K562 (cell line): ENCODE results near the gene VWF. TPM values are rescaled to one million over a fixed set of nuclear protein-coding genes. Genes with fewer than 3 reads are reported as not detected.

Experiments
- ATAC-seq: fragments of 200-7000 bp; cut with Tn5 transposase; 3 replicates; pipeline ENCODE4 v1.9.1; 2020; ENCODE audit warnings: moderate library complexity
- BruUV-seq: library from RNA; stranded (reverse); fragments of 400-500 nt; replicated peaks from 2 replicates; lab custom pipeline; 2021; lab: Mats Ljungman, UMichigan
- CTCF ChIA-PET: fragments of 300-600 bp; formaldehyde crosslinking; extraction: SDS; loops from one replicate; lab custom pipeline; 2021; ENCODE audit warnings: low intra/inter-chr PET ratio; lab: Yijun Ruan, JAX
- POLR2A ChIA-PET: fragments of 300-600, 350-650 bp; sonication (Branson Sonifier 250); formaldehyde crosslinking; extraction: SDS; loops from one replicate; lab custom pipeline; 2021; ENCODE audit warnings: antibody characterized with exemption, inconsistent platforms; lab: Yijun Ruan, JAX
- DNase-seq, 4 experiments: peaks; one replicate each; pipeline versions ENCODE4 v3.0.0 to v3.0.0-alpha.2; 2011 to 2018; ENCODE audit warnings: low spot score in 3 of 4, mixed read lengths in 3 of 4; ENCODE audit errors: extremely low read depth in 1 of 4
- FAIRE-seq: peaks from 2 replicates; lab custom pipeline; 2011; peaks lifted over from hg19 to GRCh38; lab: Jason Lieb, UNC
- H2AFZ ChIP-seq: 2 replicates; pipeline ENCODE4 v1.6.0; 2011; ENCODE audit warnings: low read depth, low read length, control low read depth, inconsistent platforms
- H3K27ac ChIP-seq: fragments of 200-600 bp; 3 replicates; pipeline ENCODE4 v1.8.0; 2011; ENCODE audit warnings: low read depth, mild to moderate bottlenecking, control low read depth, inconsistent platforms, low read length, moderate library complexity, mixed read lengths; ENCODE audit errors: extremely low read depth
- H3K27me3 ChIP-seq, 2 experiments: fragments of 300-600 bp in 1 of 2; 2 replicates in 1 of 2; 3 replicates in 1 of 2; pipeline versions ENCODE4 v1.6.0 to v1.8.0; 2011; ENCODE audit warnings: inconsistent platforms in 2 of 2, low read length in 2 of 2, mild to moderate bottlenecking in 1 of 2, mixed read lengths in 1 of 2, moderate library complexity in 1 of 2; ENCODE audit not compliant: control insufficient read depth in 2 of 2, insufficient read depth in 2 of 2
- H3K36me3 ChIP-seq: fragments of 300-600 bp; 3 replicates; pipeline ENCODE4 v1.8.0; 2011; ENCODE audit warnings: mild to moderate bottlenecking, low read length, inconsistent platforms; ENCODE audit not compliant: control insufficient read depth, insufficient read depth
- H3K4me1 ChIP-seq, 2 experiments: fragments of 200-600 bp in 1 of 2; replicated peaks in 1 of 2; 2 replicates in 1 of 2; 3 replicates in 1 of 2; pipeline versions ENCODE4 v1.5.1 to v1.8.0; 2011; ENCODE audit warnings: inconsistent platforms in 2 of 2, low read length in 2 of 2, mild to moderate bottlenecking in 1 of 2, mixed read lengths in 1 of 2, moderate library complexity in 1 of 2; ENCODE audit not compliant: control insufficient read depth in 2 of 2, insufficient read depth in 2 of 2
- H3K4me2 ChIP-seq: 2 replicates; pipeline ENCODE4 v1.6.1; 2011; ENCODE audit warnings: low read length, control low read depth, inconsistent platforms, mixed read lengths; ENCODE audit not compliant: insufficient read depth
- H3K4me3 ChIP-seq: fragments of 200-600 bp; sonication (generic), shearing (Covaris generic); 2 replicates; pipeline ENCODE4 v1.5.1; 2016; ENCODE audit warnings: control low read depth, inconsistent platforms
- H3K79me2 ChIP-seq: fragments of 200-600 bp; 3 replicates; pipeline ENCODE4 v1.8.0; 2011; ENCODE audit warnings: low read length, inconsistent platforms; ENCODE audit not compliant: control insufficient read depth, insufficient read depth
- H3K9ac ChIP-seq, 2 experiments: 2 replicates each; pipeline versions ENCODE4 v1.6.0 to v1.6.1; 2011; ENCODE audit warnings: low read depth in 2 of 2, low read length in 2 of 2, control low read depth in 1 of 2, inconsistent platforms in 1 of 2, mild to moderate bottlenecking in 1 of 2, mixed read lengths in 1 of 2; ENCODE audit not compliant: insufficient read depth in 1 of 2
- H3K9me1 ChIP-seq: one replicate; pipeline ENCODE4 v1.6.0; 2011; ENCODE audit warnings: inconsistent platforms, mild to moderate bottlenecking, low read length, moderate library complexity; ENCODE audit not compliant: control insufficient read depth, insufficient read depth
- H3K9me3 ChIP-seq: replicated peaks from 2 replicates; pipeline ENCODE4 v1.5.1; 2011; ENCODE audit warnings: low read depth, low read length, inconsistent platforms; ENCODE audit not compliant: control insufficient read depth, insufficient read depth
- H4K20me1 ChIP-seq: replicated peaks from 2 replicates; pipeline ENCODE4 v1.6.1; 2011; ENCODE audit warnings: low read length, inconsistent platforms, mixed read lengths; ENCODE audit not compliant: control insufficient read depth, insufficient read depth
- CREB5 ChIP-seq: fragments of 250-450 bp; sonication (Bioruptor Pico); IDR thresholded peaks from 2 replicates; pipeline ENCODE4 v1.5.0; 2020; ENCODE audit warnings: mild to moderate bottlenecking
- KDM2B ChIP-seq: fragments of 250-450 bp; sonication (Bioruptor Pico); IDR thresholded peaks from 2 replicates; pipeline ENCODE4 v1.8.0; 2021; ENCODE audit warnings: mild to moderate bottlenecking, moderate library complexity
- KDM5B ChIP-seq: fragments of 200-600 bp; sonication (generic); IDR thresholded peaks from 2 replicates; pipeline ENCODE4 v1.6.1; 2012; ENCODE audit warnings: low read depth, mild to moderate bottlenecking, moderate library complexity, low read length, control low read depth, inconsistent platforms; ENCODE audit not compliant: insufficient replicate concordance
- NCOR1 ChIP-seq: fragments of 450-650 bp; IDR thresholded peaks from 2 replicates; pipeline ENCODE4 v1.6.1; 2016; ENCODE audit warnings: mild to moderate bottlenecking, moderate library complexity
- TCFL5 ChIP-seq: fragments of 250-450 bp; sonication (Bioruptor Pico); conservative IDR thresholded peaks from 2 replicates; pipeline ENCODE4 v1.6.1; 2021; ENCODE audit warnings: mild to moderate bottlenecking, moderate library complexity, matching md5 sums
- ZBTB40 ChIP-seq, 2 experiments: fragments of 450-650 bp in 1 of 2; sonication (generic) in 1 of 2; formaldehyde crosslinking in 1 of 2; IDR thresholded peaks; 2 replicates each; pipeline versions ENCODE4 v1.7.1 to v1.9.0; 2016 to 2022; ENCODE audit warnings: inconsistent platforms in 1 of 2, mild to moderate bottlenecking in 1 of 2, missing genetic modification reagents in 1 of 2
- WGBS: fragments of 100-300 bp; shearing (Covaris generic); methylation state at CpG from one replicate; pipeline ENCODE4 v1.1.6; 2016; ENCODE audit warnings: low coverage, mixed read lengths; ENCODE audit not compliant: insufficient coverage; ENCODE audit errors: missing lambda C conversion rate; 5-methylcytosine and 5-hydroxymethylcytosine counted together
- in situ Hi-C: fragments of 300-500 bp; cut with MboI; formaldehyde crosslinking; loops from 4 replicates; pipeline ENCODE4 v1.15.0; 2018; ENCODE audit warnings: inconsistent platforms, mixed read lengths
- intact Hi-C: fragments of 100-400 bp; cut with micrococcal nuclease; formaldehyde crosslinking; loops from 2 replicates; pipeline ENCODE4 v1.14.2; 2022
- polyA plus RNA-seq, 8 experiments: library from polyadenylated mRNA; depleted of rRNA in 4 of 8; stranded (reverse) in 5 of 8; unstranded in 3 of 8; fragments of >200 nt; fragmentation: Nextera tagmentation in 2 of 8; fragmentation: Illumina TruSeq in 1 of 8; extraction: Ambion mirVana in 2 of 8; extraction: Trizol in 1 of 8; gene quantifications; 2 replicates each; pipeline versions ENCODE4 v1.2.1 to v1.2.3, GENCODE V29; 2011 to 2014; ENCODE audit warnings: inconsistent platforms in 1 of 8, missing spikeins in 1 of 8
- total RNA-seq, 7 experiments: library from RNA; depleted of rRNA in 6 of 7; stranded (reverse); fragments of >200 nt in 6 of 7; fragmentation: Illumina TruSeq in 2 of 7; extraction: Trizol in 2 of 7; gene quantifications; 2 replicates each; pipeline versions ENCODE4 v1.2.1 to v1.2.3, GENCODE V29; 2011 to 2021; ENCODE audit warnings: low replicate concordance in 1 of 7

The VWF gene
- total and polyA plus RNA-seq, 9 of the 15 experiments (the other 6 are each of a cell fraction or from before 2014, with no cell fraction given), result 0.53 TPM; not detected in 8

- in situ Hi-C loops (no loop called here), intact Hi-C loops (no loop called here)
- FAIRE-seq (no peak), ATAC-seq (no peak), DNase-seq (no peak)
- Histone ChIP-seq H3K9me1 (no peaks in the 10 kb centered on the region), H3K9me3 (no peaks in the 10 kb centered on the region), H3K79me2 (no peaks in the 10 kb centered on the region), H3K4me2 (no peak within 1 kb of the TSS), H3K4me3 (no peak within 1 kb of the TSS), H3K4me1 (0 out of 5 replicates have a peak, but pooled peaks cover 0 to 6% of the 10 kb centered on the region in 2 experiments), H3K27ac (no peak within 1 kb of the TSS), H2AFZ (no peak within 1 kb of the TSS), H4K20me1 (no peaks in the 10 kb centered on the region), H3K9ac (no peak within 1 kb of the TSS), H3K27me3 (peaks cover 0 to 27% of the 10 kb centered on the region in 2 experiments; a peak in 2 of 5 replicates), H3K36me3 (no peaks in the 10 kb centered on the region)
- TF ChIP-seq NCOR1 (no peak), KDM5B (no peak), CREB5 (CRISPR knock-in tag) (no peak), ZBTB40 (IDR thresholded peaks at IDR 0.05) (no peak), ZBTB40 (CRISPR knock-in tag; IDR thresholded peaks at IDR 0.05) (no peak), KDM2B (CRISPR knock-in tag) (no peak), TCFL5 (no peak)
- WGBS, result 0% methylated on average over 15 of the region's 66 CpGs
- BruUV-seq, result no TSS peak
- ChIA-PET POLR2A (interaction anchor here (0.7 kb wide), 1 partner anchor 821 kb away, joined by 3 read pairs; the partner anchor contains the start of gene PTMS), CTCF (no interaction called here)
Measured at GRCh38 chr12:5945071-5946008, 179.1 kb downstream of the VWF start, which contains the start of gene ANO2. ANO2 (minus strand) TSS chr12:5945259; CDS start chr12:5945217, 42 bp downstream.
